Stimulated activated CD4-positive, alpha-beta T cell treated with anti-CD3 and anti-CD28 coated beads, Interleukin-1b, Interleukin-23, amount 100 ng/mL, for 4 hours (primary cell): ENCODE data around the gene DNTT.

ENCODE experiments used
- DNase-seq, 2 donors: peaks; one replicate each; pipeline ENCODE4 v3.0.0-alpha.2; 2020; ENCODE audit warnings: low read depth in 2 of 2

Gene DNTT

DNA sequence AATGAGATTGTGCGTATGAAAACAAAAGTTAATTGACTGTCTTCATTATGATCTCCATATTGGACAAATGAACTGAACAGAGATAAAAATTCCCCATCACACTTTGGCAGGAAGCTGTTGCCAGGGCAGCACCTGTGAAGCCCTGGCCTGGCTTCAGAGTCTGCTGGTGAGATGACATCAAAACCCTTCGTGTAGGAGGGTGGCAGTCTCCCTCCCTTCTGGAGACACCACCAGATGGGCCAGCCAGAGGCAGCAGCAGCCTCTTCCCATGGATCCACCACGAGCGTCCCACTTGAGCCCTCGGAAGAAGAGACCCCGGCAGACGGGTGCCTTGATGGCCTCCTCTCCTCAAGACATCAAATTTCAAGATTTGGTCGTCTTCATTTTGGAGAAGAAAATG, at the start of gene DNTT:
DNTT (plus strand) TSS at position 205 of the 400 bp plus-strand sequence; CDS start at position 269, 64 bp downstream.
- no peak for DNase-seq

- DNase-seq = no peak
Measured at GRCh38 chr10:96254976-96255375, 49.3 kb upstream of the DNTT start.

DNA sequence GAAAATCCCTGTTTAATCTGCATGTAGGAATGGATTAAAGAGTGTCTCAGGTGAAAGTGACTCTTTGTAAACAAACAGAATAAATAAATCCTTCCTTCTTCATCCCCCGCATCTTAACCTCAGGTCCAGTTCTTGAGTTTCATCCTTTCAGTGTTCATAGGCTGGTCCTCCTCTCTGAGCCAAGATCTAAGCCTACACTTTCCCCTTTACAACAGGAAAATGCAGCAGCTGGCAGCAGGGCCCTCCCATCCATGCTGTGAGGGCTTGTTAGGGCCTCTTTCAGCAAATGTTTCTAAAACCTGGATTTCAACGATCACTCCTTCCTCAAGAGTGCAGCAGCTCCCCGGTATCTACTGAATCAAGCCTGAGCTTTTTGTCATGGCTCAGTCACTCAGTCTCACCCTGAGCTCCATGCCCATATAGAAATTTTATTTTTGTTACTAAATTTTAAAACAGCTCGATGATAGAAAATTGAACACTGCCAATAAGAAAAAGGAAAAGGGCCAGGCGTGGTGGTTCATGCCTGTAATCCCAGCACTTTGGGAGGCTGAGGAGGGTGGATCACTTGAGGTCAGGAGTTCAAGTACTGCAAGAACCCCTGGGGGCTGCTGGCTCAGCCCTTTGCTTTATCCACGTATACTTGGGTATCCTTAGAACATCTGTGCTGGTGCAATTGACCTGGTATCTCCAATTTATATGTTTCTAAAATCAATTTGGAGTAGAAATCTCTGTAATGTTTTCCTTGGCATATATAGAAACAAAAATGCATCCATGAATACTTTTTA, 48.5 kb upstream of the DNTT start:
- no peak for DNase-seq

DNA sequence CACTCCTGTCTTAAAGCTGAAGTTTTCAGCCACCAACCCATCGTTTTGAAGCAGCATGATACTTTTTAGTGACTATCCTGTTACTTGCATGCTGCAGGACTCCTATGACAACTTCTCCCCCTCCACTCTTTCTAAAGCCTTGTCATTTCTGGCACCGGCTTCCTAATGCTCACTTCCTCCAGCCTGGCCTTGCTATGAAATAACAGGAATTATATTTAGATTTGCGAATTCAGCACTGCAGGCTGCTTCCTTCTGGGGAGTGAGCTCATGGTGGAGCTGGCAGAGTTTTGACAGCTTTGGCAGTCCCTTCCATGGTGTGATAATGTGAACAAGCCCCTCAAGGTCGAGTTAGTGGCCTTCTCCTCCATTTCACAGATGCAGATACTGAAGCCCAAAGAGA, 46.3 kb upstream of the DNTT start:
- no peak for DNase-seq

DNA sequence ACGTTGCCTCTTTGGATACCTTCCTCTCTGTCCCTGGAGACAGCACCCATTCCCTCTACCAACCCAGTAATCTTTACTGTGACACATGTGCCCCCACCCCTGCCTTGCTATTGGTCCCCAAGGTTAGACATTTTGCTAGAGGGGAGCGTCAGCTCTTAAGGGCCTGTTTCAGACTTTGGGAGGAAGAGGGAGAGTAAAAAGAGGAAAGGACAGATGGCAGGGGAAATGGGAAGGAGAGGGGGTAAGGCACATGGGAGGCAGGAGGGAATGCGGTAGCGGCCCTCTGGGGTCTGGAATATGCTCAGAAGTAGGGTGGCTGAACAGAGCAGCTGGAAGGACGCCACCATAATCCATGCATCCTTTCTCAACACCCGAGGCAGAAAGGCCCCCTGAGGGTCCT, 45.1 kb upstream of the DNTT start:
- DNase-seq = no peak

DNA sequence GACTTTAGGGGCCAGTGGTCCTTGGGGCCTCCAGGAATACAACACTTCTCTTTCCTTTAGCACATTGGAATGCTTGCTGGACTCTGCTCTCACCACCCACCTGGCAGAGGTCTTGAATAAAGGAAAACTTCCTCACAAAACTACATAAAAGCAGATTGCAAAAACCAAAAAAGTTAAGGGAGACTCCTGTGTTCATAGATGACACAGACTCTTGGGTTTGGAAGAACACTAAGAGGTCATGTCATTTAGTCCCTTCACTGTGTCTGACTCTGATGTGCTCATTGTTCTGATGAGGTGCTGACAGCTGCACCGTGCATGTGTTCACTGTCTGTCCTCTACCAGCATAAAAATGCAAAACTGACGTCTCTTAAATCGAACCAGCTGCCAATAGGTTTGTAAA, 44.2 kb upstream of the DNTT start:
- DNase-seq = no peak

DNA sequence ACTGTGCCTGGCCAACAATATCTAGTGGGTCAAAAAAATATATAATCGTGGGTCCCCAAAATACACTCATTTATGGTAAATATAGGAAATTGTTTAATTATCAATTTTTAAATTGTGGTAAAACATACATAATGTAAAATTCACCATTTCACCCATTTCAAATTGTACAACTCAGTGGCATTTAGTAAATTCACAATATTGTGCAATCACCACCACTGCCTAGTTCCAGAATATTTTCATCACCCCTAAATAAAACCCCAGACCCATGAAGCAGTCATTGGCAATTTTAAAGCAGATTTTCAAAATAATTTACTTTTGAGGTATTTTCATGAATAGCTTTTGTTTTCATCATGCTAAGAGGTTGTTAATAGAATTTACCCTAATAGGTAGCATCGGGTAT, 43.1 kb upstream of the DNTT start:
- no peak for DNase-seq

DNA sequence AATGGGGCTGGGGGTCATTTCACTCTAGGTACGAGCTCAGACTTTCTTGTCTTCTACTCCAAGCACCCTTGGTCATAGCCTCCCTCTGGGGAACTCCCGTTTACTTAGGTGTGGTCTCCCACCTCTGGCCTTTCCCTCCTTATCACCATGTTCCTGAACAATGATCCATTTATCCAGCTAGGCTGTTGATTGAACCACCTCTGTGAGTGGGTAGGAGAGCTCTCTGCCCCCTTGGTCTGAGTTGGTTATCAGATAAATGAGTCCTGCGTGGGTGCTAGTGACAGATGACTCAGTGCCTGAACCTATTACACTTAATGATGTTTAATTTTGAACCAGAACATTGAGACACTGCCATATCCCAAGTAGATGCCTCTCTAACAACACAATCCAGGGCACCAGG, 42.3 kb upstream of the DNTT start:
- no peak for DNase-seq

GRCh38 chr10:96263176-96263575, 41.1 kb upstream of the DNTT start:
- DNase-seq = no peak

- no peak for DNase-seq
Measured at GRCh38 chr10:96263669-96264068, 40.6 kb upstream of the DNTT start.

DNA sequence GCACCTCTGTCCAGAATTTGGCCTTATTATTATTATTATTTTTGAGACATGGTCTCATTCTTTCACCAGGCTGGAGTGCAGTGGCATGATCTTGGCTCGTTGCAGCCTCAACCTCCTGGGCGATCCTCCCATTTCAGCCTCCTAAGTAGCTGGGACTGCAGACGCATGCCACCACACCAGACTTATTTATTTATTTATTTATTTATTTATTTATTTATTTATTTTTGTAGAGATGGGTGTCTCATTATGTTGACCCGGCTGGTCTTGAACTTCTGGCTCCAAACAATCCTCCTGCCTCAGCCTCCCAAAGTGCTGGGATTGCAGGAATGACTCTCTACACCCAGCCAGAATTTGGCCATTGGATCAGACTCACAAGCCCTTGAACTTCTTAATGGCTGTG, 39.3 kb upstream of the DNTT start:
- DNase-seq = no peak

- no peak for DNase-seq
Measured at GRCh38 chr10:96266118-96266770, 38.0 kb upstream of the DNTT start.

DNA sequence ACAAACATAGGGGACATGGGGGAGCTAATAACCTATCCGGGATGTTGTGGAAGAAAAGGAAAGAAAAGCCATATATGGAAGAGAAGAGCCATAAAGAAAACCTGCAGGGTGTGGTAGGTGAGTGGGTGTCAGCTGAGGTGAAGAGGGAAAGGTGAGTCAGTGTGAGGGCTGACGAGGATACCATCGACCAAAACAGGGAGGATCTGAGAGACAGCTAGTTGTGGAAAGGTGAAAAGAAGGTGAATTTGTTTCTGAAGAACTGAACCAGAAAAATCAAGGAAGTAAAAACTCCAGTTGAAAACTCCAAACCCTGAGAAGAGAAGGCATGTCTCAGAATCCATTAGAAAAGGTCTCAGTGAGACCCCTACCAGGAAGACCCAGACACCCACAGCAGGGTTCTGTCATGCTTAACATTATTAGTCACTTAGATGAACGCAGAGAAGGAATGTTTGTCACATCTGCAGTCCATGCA, 37.0 kb upstream of the DNTT start:
- DNase-seq = no peak

GRCh38 chr10:96268341-96268909, 35.8 kb upstream of the DNTT start:
- DNase-seq = no peak

- no peak for DNase-seq
Measured at GRCh38 chr10:96269438-96270300, 34.6 kb upstream of the DNTT start.

- no peak for DNase-seq
Measured at GRCh38 chr10:96270571-96270970, 33.7 kb upstream of the DNTT start.

DNA sequence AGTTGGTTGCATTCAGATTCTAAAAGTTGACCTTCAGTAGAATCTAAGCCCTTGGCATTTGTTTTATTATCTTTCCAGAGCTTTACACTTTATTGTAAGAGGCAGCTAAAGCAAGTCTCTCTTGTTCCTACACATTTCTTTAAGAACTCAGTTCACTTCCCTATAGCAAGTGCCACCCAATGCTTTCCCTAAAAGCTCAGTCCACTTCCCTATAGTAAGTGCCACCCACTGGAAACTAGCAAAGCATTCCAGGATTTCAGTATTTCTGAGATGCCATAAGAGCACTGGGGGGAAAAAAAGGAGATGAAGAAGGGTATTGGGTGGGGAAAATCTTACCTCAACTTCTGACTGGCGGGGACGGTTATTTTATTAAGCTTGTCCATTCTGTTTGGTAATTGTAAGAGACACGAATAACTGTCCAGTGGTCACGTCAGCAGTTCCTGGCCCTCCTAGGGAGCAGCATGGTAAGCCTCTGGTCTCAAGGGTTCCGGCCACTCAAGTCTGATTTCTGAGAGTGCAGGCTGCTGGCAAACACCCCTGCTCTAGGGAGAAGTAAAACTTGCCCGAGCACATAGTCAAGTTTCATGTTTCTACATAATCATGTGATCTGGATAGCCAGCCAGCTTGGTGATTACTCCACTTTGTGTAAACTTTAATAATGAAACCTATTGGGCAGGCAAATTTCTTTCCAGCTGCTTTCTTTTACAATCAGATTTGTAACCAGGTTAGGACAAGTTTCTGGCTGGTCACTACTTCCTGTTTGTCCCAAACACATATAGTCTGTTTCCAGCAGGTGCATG, 33.0 kb upstream of the DNTT start, which contains the start of gene BLNK:
BLNK (minus strand) TSS at position 554 of the 800 bp plus-strand sequence; CDS start at position 383, 171 bp downstream.
- DNase-seq = no peak

DNA sequence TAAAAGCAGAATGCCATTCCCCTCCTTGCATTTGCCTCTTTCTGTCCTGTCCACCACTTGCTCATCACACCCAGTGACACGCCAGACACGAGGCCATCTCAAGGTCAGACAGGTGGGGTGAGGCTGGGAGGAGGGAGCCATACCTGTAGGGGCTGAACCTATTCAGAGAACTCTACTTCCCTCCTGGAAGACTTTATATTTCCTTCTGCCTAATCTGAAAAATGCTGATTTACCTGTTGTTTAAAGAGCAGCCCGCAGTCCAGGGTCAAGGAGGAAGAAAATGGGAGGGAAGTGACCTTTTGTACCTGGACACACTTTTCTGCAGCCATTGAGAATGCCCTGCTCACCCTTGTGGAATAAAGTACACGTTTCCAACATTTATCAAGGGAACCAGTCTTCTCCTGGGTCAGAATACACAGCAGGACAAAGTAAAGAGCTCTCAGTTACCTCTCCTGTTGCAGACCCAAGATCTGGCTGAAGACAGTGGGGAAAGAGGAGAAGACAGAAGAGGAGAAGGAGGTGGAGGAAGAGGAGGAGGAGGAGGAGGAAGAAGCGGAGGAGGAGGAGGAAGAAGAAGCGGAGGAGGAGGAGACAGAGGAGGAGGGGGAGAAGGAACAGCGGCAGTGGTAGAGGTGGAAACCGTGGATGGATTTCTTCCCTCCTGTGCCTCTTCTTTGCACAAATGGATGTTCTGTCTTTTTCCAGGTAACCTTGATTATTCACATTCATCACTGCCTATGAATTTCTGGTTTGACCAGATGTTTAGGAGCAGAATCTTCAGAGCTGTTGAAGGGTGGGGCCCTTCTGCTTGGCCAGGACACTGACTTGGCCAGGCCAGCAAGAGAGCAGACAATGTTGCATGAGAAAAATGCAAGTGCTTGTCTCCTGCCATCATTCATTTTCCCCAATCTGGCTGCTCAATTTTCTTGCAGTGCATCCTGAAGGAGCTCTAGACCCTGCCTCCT, 31.6 kb upstream of the DNTT start:
- no peak for DNase-seq

GRCh38 chr10:96275685-96276418, 28.4 kb upstream of the DNTT start:
- DNase-seq = no peak
